GM21528 (cell line): ENCODE data around the gene CROCC.

Source experiments
- ATAC-seq: cut with Tn5 transposase; IDR thresholded peaks from one replicate; pipeline ENCODE4 v1.9.1; 2021; ENCODE audit warnings: mild to moderate bottlenecking, moderate library complexity; ENCODE audit not compliant: unreplicated experiment, low FRiP score

The CROCC gene

DNA sequence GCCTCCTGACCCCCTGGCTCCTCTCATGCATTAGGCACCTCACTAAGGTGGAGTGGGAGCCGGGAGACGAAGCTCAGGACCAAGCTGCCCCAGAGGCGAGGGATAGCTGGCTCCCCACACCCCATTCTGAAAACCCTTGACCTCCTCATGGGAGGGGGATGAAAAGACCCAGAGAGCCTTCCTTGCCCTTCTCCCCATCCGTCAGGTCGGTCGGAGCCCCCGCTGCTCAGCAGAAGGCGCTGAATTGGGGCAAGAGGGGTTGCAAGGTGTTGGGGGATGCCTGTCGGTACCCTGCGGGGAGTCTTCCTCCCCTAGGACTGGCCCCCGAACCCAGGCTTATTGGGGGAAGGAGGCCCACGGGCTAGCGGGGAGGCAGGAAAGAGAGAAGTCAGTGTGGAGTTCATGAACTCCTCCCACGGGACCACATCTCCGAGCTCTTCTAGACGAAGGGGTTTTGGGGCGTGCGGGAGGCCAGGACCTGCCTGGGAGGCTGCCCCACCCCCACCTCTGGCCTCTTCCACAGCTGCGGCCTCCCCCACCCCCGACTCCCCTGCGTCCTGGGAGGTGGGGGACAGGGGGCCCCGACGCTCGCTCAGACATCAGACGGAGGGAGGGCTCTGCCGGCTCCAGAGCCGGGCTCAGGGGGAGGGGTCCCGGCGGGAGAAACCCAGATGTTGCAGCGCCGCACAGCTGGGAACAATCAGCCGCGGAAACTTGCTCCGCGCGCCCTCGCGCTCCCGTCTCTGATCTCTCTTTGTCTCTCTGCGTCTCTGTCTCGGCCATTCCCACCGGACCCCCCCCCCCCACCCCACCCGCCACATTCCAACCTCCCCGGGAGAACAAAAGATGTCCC is 58.0 kb downstream of the CROCC start:
- ATAC-seq: no peak

DNA sequence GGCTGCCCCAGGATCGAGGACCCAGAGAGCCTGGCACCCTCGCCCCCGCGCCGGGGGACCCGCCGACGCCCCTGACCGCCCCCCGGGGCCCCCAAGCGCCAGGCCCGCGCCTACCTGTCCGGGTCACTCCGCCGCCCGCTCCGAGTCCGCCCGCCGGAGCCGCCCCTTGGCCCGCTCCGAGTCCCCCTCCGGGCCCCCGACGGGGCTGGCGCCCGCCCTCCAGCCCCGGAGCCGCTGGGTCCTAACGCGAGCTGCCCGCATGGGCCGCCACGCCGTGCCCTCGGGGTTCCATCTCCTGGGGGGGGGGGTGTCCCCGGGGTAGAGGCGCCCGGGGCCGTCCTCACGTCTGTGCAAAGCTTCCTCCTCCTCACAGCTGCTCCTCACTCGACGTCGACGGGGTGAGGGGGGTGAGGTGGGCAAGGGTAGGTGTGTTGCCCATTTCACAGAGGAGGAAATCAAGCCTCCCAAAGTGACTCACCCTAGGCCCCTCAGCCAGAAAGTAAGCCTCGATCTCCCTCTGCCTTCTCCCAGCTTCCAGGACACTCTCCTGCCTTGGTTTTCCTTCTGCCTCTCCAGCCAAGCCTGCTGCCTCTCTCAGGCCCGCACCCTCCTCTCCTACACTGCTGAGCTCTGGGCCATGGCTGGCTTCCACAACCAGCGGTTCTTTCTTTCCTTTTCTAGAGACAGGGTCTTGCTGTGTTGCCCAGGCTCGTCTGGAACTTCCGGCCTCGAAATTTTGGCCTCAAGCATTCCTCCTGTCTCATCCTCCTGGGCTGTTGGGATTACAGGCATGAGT is 58.9 kb downstream of the CROCC start, which contains the start of gene MFAP2:
Gene MFAP2 (minus strand): TSS at position 148 of the 796 bp plus-strand sequence. CDS start 2,347 bp downstream, outside the sequence.
- ATAC-seq: no peak

DNA sequence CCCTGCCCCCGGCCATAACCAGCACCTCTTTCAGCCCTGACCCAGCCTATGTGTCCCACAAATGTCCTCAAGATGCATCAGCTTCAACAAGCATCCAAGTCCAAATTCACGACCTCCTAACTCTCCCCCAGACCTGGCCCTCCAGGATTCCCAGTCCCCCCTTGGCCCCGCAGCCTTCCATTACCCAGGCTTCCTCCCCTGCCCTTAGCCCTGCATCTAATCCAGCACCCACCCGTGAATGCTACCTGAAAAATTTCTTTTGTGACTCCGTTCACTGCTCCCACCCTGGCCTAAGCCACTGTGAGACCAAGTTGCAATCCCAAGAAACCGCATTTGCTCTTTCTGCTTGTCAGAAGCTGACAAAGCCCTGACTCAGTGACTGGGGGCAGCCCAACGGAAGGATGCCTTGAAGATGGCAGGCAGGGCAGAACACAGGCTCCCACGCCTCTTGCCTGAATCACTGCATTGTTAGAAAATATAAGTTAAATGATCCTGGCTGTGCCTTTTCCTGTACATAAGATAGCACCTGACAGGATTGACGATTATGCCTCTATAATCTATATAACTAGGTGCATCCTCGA is 59.6 kb downstream of the CROCC start:
- no peak for ATAC-seq

DNA sequence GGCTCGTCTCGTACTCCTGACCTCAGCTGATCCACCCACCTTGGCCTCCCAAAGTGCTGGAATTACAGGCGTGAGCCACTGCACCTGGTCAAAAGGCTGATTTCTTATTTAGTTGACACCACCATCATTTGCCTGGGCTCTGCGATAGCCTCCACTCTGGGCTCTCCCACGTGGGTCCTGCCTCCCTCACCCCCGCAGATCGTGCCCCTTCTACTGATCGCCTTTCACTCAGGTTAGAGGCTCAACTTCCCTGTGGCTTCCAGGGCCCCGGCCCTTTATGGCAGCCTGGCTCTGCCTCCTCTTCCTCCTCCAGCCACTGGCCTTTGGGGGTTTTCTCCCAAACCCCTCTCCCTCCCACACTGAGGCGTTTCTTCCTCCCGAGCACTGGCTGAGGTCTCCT is 61.2 kb downstream of the CROCC start:
- ATAC-seq: no peak

DNA sequence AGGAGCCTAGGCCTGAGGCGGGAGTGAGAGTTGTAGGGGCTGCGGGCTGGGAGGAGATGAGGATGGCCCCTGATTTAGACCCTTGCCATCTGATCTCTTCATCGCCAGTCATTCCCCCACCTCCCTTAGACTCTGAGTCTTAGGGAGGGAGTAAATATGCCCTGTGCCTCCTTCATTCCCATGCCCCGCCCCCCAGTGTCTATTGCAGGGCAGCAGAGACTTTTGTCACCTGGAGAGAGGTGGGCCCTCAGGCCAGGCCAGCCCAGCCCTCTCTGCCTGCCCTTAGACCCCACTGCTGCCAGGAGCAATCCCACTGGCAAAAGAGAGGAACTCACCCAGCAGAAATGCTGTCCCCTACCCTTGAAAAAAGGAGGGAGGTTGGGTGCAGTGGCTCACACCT is 61.9 kb downstream of the CROCC start:
- no peak for ATAC-seq

DNA sequence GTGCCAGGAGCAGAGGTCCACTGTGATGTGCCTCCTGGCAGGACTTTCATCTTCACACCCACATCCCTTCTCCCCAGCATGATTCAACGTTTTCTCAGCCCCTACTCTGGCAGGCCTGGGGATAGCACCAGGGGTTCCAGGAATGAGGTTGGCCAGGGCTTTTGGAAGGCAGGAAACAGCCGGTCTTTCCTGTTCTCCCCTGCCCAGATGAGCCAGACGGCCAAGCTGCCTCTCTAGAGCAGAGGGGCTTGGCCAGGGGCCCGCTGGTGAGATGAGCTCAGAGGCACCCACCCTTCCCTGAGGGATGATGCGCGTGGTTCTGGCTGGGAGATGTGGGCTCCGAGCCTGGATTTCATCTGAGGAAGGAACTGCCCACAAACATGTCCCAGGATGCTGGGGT is 63.0 kb downstream of the CROCC start:
- ATAC-seq: no peak

DNA sequence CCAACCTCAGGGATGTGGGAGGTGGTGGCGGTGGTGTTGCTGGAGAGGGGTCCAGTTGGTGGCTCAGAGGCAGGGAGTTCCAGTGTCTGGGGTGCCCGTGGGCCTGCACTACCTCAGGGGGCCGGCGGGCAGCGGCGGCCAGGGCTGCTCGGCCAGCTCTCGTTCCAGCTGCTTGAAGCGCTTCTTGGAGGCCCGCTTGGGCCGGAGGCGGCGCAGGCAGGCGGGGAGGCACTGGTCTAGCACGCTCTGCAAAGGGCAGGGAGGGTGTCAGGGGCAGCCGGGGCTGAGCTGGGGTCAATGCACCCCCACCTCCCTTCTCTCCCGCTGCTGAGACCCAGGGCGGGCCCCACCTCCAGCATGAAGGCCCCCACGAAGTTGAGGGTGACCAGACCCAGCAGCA is 64.4 kb downstream of the CROCC start:
- no peak for ATAC-seq

DNA sequence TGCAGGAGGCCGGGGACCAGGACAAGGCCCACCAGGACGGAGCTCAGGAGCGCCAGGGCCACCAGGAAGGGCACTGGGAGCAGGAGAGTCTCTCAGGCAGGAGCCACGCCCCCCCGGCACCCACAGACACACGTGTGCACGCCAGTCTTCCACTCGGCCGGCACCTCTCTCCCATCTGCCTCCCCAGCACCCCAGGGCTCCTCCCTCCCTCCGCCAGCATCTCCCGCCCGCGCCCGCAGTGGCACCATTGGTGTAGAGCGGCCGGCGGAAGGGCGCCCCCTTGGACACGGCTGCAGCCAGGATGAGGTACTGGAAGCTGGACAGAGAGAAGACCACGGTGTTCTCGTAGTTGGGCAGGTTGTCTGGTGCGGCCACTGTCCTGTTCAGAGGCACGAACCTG is 64.8 kb downstream of the CROCC start:
- no peak for ATAC-seq

DNA sequence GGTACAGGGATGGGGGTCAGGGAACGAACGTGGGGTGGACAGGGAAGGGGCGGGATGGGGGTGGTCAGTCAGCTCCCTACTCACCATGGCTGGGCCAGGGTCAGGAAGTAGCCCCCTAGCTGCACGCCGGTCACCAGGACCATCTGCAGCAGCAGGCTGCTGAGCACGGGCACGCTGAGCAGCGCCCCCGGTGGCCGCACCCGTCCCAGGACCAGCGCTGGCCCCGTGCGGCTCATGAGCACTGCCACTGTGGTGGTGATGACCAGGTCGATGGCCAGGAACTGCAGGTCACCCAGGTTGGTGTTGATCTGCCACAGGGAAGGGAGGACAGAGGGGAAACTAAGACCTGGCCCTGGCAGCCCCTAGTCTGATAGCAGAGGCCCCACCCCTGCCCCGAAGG is 65.2 kb downstream of the CROCC start:
- no peak for ATAC-seq

DNA sequence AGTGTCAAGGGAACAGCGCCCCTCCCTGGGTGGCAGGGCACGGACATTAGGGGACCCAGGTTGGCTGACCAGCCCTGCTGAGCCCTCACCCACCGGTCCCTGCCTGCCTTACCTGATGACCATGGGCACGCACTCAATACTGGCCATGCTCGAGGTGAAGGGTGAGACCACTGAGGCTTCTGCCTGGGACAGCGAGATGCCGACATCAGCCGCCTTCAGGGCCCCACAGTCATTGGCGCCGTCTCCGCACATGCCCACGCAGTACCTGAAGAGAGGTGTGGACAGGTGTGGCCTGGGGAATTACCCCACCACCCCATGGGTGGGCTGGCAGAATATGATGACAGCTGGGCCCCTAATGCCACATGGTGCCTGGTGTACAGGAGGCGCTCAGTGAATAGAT is 66.5 kb downstream of the CROCC start:
- no peak for ATAC-seq

DNA sequence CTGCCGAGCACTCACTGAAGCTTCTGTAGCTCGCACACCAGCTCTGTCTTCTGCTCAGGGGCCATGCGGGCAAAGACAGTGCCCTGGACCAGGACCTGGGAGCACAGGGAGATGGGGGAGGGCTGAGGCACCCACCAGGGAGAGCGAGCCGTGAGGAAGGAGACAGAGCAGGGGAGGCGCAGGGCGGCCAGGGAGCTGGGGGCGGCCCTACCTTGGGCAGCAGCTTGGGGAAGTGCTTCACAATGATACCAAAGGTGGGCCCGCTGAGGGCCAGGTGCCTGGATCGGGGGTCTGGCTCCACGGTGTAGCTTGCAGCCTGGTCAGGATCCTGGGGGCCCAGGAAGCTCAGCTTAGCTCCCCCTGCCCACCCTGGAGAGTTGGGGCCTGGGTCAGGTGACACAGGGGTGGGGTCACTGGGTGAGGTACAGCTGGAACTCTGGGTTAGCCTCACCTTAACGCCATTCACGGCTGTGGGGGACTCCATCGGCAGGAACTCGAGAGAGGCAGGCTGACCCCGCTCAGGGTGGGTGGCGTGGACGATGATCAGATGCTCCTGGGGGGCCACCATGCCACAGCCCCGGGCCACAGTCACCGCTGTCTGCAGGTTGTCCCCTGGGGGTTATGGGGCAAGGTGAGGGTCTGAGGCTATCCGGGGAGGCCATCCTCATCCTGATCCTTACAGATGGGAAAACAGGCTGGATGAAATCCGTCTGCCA is 68.1 kb downstream of the CROCC start:
- no peak for ATAC-seq

DNA sequence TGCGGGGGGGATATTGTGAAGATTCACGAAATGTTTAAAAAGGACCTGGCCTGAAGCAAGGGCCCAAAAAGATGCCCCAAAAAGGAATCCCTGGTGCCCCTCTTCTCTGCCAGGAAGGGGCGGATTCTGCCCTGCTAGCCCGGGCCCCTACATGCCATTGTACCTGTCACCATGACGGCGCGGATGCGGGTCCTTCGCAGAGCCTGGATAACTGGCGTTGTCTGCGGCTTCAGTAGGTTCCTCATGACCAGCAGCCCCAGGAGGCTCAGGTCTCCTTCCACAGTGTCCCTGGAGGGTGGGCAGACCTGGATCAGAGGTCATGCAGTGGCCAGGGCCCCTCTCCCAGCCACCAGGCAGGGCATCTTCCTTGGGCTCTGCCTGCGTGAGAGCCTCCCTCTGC is 69.8 kb downstream of the CROCC start:
- ATAC-seq: no peak

DNA sequence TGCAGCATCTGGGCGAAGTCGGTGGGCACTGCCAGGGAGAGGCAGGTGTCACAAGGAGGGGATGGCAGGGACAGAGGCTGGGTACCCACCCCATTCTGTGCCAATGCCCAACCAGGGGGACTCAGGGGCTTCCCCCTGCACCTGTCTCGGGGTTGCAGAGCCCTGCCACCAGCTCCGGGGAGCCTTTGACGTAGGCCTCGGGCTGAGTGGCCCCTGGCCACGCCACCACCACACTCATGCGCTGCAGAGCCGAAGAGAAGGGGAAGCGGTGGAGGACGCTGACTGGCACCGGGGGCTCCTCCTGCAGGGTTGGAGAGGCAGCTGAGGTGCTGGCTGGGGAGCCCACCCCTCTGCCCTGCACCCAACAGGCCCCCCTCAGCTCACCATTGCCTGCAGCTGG is 70.4 kb downstream of the CROCC start:
- no peak for ATAC-seq

DNA sequence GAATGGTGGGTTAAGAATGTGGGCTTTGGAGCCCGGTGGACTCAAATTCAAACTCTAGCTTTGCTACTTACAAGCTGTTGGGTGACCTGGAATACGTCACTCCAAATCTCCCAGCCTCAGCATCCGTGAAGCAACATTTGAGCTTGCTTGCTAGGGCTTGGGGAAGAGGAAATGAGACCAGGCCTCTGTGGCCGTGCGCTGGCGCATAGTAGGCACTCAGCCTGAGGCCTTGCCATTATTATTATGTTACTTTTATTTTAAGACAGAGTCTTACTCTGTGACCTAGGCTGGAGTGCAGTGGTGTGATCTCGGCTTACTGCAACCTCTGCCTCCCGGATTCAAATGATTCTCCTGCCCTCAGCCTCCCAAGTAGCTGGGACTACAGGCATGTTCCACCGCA is 70.9 kb downstream of the CROCC start:
- ATAC-seq: no peak

DNA sequence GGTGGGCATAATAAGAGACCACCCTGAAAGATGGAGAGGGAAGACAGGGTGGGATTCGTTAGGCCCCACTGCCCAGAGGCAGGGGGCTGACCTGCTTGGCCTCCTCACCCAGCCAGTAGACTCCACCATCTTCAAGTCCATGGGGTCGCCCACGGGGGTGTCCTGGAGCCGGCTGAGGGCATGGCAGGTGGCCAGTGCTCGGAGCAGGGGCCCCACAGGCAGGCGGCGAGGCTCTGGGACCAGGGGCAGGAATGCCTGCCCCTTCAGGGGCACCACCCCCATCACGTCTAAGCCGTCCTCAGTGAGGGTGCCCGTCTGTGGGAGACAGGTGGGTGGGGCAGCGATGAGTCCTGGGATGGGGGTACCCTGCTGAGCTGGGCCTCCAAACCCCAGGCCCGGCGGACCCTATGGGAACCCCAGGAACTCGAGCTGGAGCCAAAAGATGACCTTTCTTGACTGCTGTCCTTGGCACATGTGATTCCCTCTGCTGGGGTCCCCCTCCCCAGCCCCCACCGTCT is 71.8 kb downstream of the CROCC start:
- ATAC-seq: no peak

DNA sequence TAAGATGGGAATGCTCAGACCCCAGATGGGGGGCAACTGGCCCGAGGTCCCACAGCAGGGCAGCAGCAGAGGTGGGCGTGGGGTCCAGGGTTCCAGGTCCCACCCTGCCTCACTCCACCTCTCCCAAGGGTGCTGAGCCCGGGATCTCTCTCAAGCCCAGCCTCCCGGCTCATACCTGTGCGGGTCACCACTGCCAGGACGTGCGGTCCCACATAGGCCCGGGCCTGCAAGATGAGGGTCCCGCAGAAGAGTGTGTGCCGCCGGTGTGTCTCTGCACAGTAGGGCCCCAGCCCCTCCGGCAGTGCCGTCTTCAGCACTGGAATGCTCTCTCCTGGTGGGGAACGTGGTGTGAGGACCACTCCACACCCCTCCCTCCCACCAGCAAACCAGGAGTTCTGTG is 75.1 kb downstream of the CROCC start:
- ATAC-seq: no peak

DNA sequence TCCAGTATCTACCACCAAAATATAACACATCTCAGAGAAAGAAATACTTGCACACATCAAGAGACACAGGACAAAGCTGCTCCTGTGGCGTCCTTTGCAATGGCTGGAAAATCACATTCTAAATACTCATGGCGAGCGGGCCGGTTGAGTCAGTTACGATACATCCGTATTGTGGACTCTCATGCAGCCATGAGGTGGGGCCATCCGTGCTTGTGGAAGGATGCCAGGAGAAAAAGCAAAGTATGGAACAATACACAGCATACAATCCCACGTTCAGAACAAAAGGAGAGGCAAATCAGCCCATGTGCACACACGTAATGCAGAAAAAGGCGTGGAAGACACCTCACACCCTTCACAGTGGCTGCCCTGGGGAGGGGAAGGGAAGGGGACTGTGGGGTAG is 76.9 kb downstream of the CROCC start:
- no peak for ATAC-seq

DNA sequence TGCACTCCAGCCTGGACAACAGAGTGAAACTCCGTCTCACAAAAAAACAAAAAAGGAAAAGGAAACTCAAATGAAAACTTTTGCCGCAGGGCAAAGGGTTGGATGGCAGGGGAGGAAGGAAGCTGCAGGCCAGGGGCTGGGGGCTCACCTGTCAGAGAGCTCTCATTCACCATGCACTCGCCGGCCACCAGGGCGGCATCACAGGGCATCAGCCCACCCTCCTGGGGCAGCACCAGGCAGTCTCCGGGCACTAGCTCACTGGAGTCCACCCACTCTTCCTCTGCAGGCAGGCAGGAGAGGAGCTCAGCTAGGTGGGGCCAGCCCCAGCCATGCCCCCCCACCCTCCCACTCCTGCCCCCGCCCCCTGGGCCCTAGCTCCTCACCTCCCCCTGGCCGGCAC is 78.1 kb downstream of the CROCC start:
- no peak for ATAC-seq

DNA sequence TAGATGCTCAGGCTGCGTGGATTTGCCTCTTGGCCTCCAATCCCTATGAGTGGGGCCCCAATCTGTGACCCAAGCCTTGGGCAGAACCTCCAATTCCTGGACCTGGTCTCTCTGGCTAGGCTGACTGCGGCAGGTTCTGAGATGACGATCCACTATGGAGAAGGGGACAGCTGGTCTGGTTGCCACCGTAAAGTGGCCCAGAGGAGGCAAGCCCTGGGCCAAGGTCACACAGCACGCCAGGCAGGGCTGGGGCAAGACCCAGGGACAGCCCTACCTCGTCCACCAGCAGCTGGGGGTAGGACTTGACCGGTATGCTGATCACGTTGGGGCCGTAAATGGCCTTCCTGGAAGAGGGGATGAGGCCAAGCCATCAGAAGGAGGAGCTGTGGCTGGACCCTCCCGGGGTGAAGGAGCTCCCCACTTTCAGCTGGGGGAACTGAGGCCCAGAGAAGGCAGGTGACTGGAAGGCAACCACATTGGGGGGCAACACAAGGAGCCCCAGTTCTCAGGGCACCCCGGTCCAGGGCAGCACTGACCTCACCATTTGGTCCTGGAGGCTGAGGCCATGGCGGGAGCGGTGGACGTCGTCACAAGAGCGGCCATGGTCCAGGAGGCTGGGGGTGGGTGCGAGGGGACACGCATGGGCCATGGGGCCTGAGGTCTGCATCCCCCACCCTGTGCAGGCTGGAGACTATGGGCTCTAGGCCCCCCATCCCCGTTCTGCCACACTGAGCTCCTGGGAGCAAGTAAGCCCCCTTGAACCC is 80.2 kb downstream of the CROCC start:
- no peak for ATAC-seq

DNA sequence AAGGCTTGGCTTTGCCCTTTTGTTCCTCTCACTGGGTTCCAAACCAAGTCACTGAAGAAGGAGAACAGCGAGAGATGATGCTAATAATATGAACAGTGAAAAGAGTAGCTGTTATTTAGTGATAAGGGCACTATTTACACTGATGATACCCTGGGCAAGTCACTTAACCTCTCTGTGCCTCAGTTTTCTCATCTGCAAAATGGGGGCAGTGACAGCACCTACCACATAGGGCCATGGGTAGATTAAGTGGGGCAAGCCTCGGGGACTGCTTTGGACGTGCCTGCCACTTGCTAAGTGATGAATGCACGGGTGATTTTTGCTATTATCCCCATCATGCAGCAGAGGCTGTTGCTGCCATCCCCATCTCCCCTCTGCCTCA is 80.8 kb downstream of the CROCC start:
- ATAC-seq: no peak
